Omental fat pad (tissue), 4 donors: ENCODE measurements around the gene TMC5. TPM values are rescaled to one million over a fixed set of nuclear protein-coding genes. Genes with fewer than 3 reads are reported as not detected.

ENCODE experiments used
- ATAC-seq: fragments of 150-250 bp; one replicate; pipeline ENCODE4 v1.9.1; 2016; ENCODE audit warnings: mild to moderate bottlenecking, moderate library complexity; ENCODE audit not compliant: low FRiP score
- DNase-seq: peaks from one replicate; pipeline ENCODE4 v3.0.0-alpha.2; 2019; ENCODE audit warnings: low spot score
- total RNA-seq, 4 donors: library from RNA; depleted of rRNA; stranded (reverse); fragments of >200 nt; gene quantifications; one replicate each; pipeline ENCODE4 v1.1.0, GENCODE V29; 2016
- TF ChIP-seq, protein P1 (sequence below), 3 donors: fragments of 450-650 bp; IDR thresholded peaks; one replicate each; pipeline ENCODE4 v1.5.1; 2016 to 2017; ENCODE audit warnings: antibody characterized with exemption in 3 of 3, mild to moderate bottlenecking in 3 of 3, moderate library complexity in 2 of 3

The TMC5 gene
- total RNA-seq, 4 donors from 2014 or later, result 0.47 to 7.1 (median 1.1) TPM

DNA sequence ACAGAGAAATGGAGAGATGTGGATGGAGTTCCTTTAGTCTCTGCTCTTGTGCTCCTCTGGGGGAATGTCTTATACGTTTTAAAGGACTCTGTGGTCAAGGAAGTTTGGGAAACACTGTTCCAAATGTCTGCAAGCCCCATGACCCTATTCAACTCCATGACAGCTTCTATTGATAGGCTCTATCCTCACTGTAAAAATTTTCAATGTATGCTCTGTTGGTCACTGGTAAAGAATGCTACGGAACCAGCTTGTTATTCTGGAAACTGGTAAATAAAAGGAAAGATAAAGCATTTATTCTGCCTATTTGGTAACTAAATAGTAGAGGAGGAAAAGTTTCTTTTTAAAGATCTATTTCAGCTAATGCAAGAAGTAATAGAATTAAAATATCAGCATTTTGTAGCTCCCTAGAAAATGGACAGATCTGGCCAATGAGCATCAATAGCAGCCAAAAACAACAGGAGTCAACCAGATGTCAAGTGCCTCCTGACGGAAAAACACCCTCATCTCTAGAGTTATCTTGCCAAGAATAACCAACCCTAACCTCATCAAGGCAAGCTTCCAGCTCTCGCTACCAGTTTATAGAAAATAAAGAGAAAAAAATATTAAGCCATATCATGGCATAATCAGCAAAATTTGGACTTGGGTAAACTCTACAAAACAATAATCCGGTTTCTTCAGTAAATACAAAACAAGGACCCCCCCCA is 88.1 kb downstream of the TMC5 start:
- no peak for DNase-seq
- TF ChIP-seq, protein P1, sequence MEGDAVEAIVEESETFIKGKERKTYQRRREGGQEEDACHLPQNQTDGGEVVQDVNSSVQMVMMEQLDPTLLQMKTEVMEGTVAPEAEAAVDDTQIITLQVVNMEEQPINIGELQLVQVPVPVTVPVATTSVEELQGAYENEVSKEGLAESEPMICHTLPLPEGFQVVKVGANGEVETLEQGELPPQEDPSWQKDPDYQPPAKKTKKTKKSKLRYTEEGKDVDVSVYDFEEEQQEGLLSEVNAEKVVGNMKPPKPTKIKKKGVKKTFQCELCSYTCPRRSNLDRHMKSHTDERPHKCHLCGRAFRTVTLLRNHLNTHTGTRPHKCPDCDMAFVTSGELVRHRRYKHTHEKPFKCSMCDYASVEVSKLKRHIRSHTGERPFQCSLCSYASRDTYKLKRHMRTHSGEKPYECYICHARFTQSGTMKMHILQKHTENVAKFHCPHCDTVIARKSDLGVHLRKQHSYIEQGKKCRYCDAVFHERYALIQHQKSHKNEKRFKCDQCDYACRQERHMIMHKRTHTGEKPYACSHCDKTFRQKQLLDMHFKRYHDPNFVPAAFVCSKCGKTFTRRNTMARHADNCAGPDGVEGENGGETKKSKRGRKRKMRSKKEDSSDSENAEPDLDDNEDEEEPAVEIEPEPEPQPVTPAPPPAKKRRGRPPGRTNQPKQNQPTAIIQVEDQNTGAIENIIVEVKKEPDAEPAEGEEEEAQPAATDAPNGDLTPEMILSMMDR (IDR thresholded peaks at IDR 0.05), result no peak
- no peak for ATAC-seq

- TF ChIP-seq, protein P1 (IDR thresholded peaks at IDR 0.05), result no peak
- ATAC-seq (no peak), DNase-seq (no peak)
These were observed 89.3 kb downstream of the TMC5 start for GRCh38 chr16:19506965-19507364.

GRCh38 chr16:19507867-19508266 is 90.2 kb downstream of the TMC5 start:
- no peak for DNase-seq
- no peak for ATAC-seq
- TF ChIP-seq, protein P1 (IDR thresholded peaks at IDR 0.05), result no peak

GRCh38 chr16:19512297-19512696 is 94.6 kb downstream of the TMC5 start:
- TF ChIP-seq, protein P1 (IDR thresholded peaks at IDR 0.05), result no peak
- ATAC-seq, result no peak

DNA sequence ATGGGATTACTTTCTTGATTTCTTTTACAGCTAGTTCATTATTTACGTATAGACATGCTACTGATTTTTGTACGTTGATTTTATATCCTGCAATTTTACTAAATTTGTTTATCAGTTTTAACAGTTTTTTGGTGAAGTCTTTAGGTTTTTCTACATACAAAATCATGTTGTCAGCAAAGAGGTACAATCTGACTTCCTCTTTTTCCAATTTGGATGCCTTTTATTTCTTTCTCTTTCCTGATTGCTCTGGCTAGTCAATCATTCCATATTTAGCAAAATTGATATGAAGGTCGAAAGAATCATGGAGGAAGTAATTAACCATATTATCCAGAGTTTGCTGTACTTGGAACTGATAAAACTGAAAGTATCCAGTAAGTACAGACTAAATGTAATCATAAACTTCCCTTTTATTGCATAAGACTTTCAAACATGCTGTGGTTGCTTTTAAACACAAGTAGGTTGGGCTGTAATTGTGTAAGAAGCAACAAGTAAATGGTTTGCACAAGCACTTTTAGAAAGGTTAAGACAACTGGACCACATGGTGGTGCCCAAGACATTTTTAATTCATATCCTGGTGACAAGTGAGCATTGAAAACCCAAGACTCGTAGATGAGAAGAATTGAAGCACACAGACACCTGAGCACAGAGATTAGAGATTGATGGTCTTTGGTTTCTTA is 95.8 kb downstream of the TMC5 start:
- TF ChIP-seq, protein P1 (IDR thresholded peaks at IDR 0.05), result no peak
- no peak for DNase-seq
- no peak for ATAC-seq

More at GRCh38 chr16:19512297-19512696, 94.6 kb downstream of the TMC5 start:
- DNase-seq, result no peak

GRCh38 chr16:19515757-19516156 is 98.1 kb downstream of the TMC5 start:
- ATAC-seq (no peak), DNase-seq (no peak)
- TF ChIP-seq, protein P1 (IDR thresholded peaks at IDR 0.05), result no peak
